SK-N-SH (cell line): ENCODE results near the gene SDR39U1.

Experiments
- EP300 ChIP-seq, 2 experiments: IDR thresholded peaks; 2 replicates each; pipeline versions ENCODE4 v1.4.0 to v1.6.1; 2012; ENCODE audit warnings: borderline replicate concordance in 1 of 2, low read depth in 1 of 2, low read length in 1 of 2
- GABPA ChIP-seq: IDR thresholded peaks from 2 replicates; pipeline ENCODE4 v1.4.0; 2012; ENCODE audit warnings: low read depth, mild to moderate bottlenecking
- SMC3 ChIP-seq: IDR thresholded peaks from 2 replicates; pipeline ENCODE4 v1.6.1; 2012; ENCODE audit warnings: low read depth, low read length, improper control_type of control experiment
- TAF1 ChIP-seq: IDR thresholded peaks from 2 replicates; pipeline ENCODE4 v1.6.1; 2012; ENCODE audit warnings: low read depth, mild to moderate bottlenecking, low read length, moderate library complexity, borderline replicate concordance

DNA sequence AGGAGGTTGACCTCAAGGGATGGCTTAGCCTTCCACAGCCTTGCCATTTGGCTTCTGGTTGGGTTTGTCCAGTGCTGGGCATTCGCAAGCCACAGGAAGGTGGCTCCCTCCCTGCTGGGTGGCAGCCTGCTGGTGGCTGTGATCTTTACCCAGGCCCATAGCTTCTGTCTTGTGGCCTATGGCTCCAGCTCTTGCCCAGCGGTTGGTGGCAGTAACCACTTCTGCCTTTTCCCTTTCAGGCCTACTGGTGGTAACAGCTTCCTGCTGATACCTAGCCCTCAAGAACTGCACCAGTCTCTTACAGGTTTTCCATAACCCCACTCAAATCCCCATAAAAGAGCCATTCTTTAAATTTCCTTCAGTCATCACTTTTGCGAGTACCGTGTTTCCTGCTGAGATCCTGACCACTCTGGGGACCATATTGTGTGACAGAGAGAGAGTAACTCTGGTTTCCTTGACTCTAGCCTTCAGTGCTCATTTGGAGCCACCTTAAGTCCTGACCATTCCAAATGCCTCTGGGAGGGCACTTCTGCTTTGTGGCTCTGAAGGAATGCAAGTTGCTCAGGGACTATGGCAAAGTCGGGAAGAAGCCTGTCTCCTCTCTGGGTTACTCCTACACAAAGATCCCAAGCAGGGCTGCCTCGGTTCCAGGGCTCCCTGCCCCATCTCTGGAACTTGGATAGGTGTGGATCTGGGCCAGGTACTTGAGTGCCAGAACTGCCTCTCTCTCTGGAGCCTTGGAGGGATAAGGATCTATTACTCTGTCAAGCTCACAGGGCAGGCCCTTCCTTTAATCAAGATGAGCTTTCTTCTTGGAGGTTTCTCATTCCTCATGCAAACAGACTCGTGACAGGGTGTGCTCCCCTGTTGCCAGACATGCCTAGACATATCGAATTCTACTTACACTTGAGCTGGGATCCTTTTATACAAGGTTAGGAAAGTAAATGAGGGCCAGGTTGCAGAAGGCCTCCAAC lies 46.7 kb downstream of the SDR39U1 start:
- TF ChIP-seq SMC3 = no peak
- no peak for TF ChIP-seq EP300 (IDR thresholded peaks at IDR 0.05; ENCODE audit: borderline replicate concordance in 1 of 2, low read depth in 1 of 2, low read length in 1 of 2)
- TF ChIP-seq TAF1 = no peak
- no peak for TF ChIP-seq GABPA
